Thoracic aorta (tissue), 2 donors: ENCODE data around the gene WFDC2. TPM values are rescaled to one million over a fixed set of nuclear protein-coding genes. Genes with fewer than 3 reads are reported as not detected.

Experiments used
- ATAC-seq: fragments of 150-250 bp; one replicate; pipeline ENCODE4 v1.8.0; 2017; ENCODE audit warnings: low read depth; ENCODE audit not compliant: insufficient number of reproducible peaks, low FRiP score
- DNase-seq: peaks from one replicate; pipeline ENCODE4 v3.0.0-alpha.2; 2020; ENCODE audit warnings: low spot score
- H3K27ac ChIP-seq, 2 donors: fragments of 200-600 bp; sonication (generic); 1 replicate in 1 of 2; 2 replicates in 1 of 2; pipeline ENCODE4 v1.5.1; 2016; ENCODE audit warnings: mild to moderate bottlenecking in 2 of 2, moderate library complexity in 2 of 2
- H3K27me3 ChIP-seq: fragments of 200-600 bp; sonication (generic); replicated peaks from 2 replicates; pipeline ENCODE4 v1.6.0; 2016; ENCODE audit warnings: mild to moderate bottlenecking; ENCODE audit not compliant: insufficient read depth
- H3K36me3 ChIP-seq: fragments of 200-600 bp; sonication (generic); one replicate; pipeline ENCODE4 v1.5.1; 2016
- H3K4me1 ChIP-seq, 2 donors: fragments of 200-600 bp; sonication (generic); 1 replicate in 1 of 2; 2 replicates in 1 of 2; pipeline versions ENCODE4 v1.5.1 to v1.6.0; 2016; ENCODE audit warnings: low read depth in 2 of 2, mild to moderate bottlenecking in 1 of 2; ENCODE audit not compliant: control insufficient read depth in 1 of 2
- H3K4me3 ChIP-seq: fragments of 200-600 bp; sonication (generic); 2 replicates; pipeline ENCODE4 v1.5.1; 2016; ENCODE audit warnings: mild to moderate bottlenecking
- H3K9me3 ChIP-seq: fragments of 200-600 bp; sonication (generic); 2 replicates; pipeline ENCODE4 v1.5.1; 2016
- total RNA-seq, 2 donors: library from RNA; depleted of rRNA; stranded (reverse); fragments of >200 nt; gene quantifications; one replicate each; pipeline versions ENCODE4 v1.1.0 to v1.2.3, GENCODE V29; 2016
- TF ChIP-seq, protein P1 (sequence below): fragments of 200-600 bp; sonication (generic); IDR thresholded peaks from one replicate; pipeline ENCODE4 v1.5.1; 2019; ENCODE audit warnings: antibody characterized with exemption

Gene WFDC2
- total RNA-seq, 2 donors from 2014 or later, result not detected

DNA sequence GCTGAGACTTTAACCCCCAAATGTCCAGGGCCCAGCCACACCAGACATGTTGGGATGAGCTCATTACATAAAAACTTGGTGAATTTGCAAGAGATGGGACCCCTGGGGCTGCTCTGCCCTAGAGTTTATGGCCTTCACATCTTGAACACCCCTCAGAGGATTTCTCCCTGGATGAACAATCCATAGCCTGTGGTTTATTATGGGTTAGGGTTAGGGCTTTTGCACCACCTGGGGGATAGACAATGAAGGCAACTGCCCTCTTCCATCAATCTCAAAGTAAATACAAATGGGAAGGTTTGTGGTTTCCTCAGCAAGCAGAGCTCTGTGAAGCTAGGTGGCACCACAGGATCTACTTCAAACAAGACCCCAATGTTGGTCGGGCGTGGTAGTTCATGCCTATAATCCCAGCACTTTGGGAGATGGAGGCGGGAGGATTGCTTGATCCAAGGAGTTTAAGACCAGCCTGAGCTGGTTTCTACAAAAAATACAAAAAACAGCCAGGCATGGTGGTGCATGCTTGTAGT lies 28.5 kb downstream of the WFDC2 start:
- no peak for ATAC-seq
- H3K4me1 ChIP-seq, result no peaks in the 10 kb centered on the region
- no peak overlapping the region for H3K4me3 ChIP-seq
- H3K27ac ChIP-seq, result no peak overlapping the region
- H3K36me3 ChIP-seq, result no peaks in the 10 kb centered on the region
- no peak for DNase-seq
- TF ChIP-seq, protein P1, sequence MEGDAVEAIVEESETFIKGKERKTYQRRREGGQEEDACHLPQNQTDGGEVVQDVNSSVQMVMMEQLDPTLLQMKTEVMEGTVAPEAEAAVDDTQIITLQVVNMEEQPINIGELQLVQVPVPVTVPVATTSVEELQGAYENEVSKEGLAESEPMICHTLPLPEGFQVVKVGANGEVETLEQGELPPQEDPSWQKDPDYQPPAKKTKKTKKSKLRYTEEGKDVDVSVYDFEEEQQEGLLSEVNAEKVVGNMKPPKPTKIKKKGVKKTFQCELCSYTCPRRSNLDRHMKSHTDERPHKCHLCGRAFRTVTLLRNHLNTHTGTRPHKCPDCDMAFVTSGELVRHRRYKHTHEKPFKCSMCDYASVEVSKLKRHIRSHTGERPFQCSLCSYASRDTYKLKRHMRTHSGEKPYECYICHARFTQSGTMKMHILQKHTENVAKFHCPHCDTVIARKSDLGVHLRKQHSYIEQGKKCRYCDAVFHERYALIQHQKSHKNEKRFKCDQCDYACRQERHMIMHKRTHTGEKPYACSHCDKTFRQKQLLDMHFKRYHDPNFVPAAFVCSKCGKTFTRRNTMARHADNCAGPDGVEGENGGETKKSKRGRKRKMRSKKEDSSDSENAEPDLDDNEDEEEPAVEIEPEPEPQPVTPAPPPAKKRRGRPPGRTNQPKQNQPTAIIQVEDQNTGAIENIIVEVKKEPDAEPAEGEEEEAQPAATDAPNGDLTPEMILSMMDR, result no peak
- H3K9me3 ChIP-seq, result no peaks in the 10 kb centered on the region
- H3K27me3 ChIP-seq, result no peaks in the 10 kb centered on the region

GRCh38 chr20:45500022-45500421 lies 30.5 kb downstream of the WFDC2 start:
- Histone ChIP-seq H3K27ac (no peak overlapping the region), H3K9me3 (no peaks in the 10 kb centered on the region), H3K4me1 (no peaks in the 10 kb centered on the region), H3K4me3 (no peak overlapping the region), H3K36me3 (no peaks in the 10 kb centered on the region), H3K27me3 (no peaks in the 10 kb centered on the region)
- ATAC-seq (no peak), DNase-seq (no peak)
- TF ChIP-seq, protein P1, result no peak

GRCh38 chr20:45501600-45501999 lies 32.0 kb downstream of the WFDC2 start:
- no peaks in the 10 kb centered on the region for H3K9me3 ChIP-seq
- no peaks in the 10 kb centered on the region for H3K27me3 ChIP-seq
- TF ChIP-seq, protein P1, result no peak
- H3K4me1 ChIP-seq, result no peaks in the 10 kb centered on the region
- no peak overlapping the region for H3K4me3 ChIP-seq
- H3K27ac ChIP-seq, result no peak overlapping the region
- ATAC-seq (no peak), DNase-seq (no peak)
- no peaks in the 10 kb centered on the region for H3K36me3 ChIP-seq

DNA sequence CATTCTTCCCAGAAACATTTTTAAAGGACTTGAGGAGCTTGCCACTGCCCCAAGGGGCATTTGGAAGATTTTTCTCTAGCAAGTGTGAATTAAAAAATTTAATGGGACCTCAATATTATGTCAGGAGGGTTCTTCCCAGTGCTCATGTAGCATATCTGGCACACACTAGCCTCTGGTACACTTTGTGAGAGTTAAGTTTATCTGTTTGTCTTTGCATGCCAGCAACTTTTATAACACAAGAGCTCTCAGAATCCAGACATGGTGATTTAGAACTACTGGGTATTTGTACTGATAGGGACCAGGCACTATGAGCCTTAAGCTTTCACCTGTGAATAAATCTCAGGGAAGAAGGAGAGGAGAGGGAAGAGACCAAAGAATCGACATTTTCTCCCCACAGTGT lies 33.0 kb downstream of the WFDC2 start:
- Histone ChIP-seq H3K4me1 (no peaks in the 10 kb centered on the region), H3K27ac (no peak overlapping the region), H3K4me3 (no peak overlapping the region), H3K9me3 (no peaks in the 10 kb centered on the region), H3K27me3 (no peaks in the 10 kb centered on the region), H3K36me3 (no peaks in the 10 kb centered on the region)
- TF ChIP-seq, protein P1, result no peak
- DNase-seq (no peak), ATAC-seq (no peak)

- DNase-seq, result no peak
- no peak for ATAC-seq
- H3K27ac ChIP-seq, result no peak overlapping the region
- H3K36me3 ChIP-seq, result no peaks in the 10 kb centered on the region
- H3K27me3 ChIP-seq, result no peaks in the 10 kb centered on the region
- no peaks in the 10 kb centered on the region for H3K4me1 ChIP-seq
- H3K4me3 ChIP-seq, result no peak overlapping the region
- TF ChIP-seq, protein P1, result no peak
- no peaks in the 10 kb centered on the region for H3K9me3 ChIP-seq
Observed at GRCh38 chr20:45503403-45503802, 33.9 kb downstream of the WFDC2 start.
